Measurements from ENCODE around the gene EPS15. TPM values are rescaled to one million over a fixed set of nuclear protein-coding genes. Genes with fewer than 3 reads are reported as not detected.

Gene EPS15
- total and polyA plus RNA-seq, 9 of the 15 experiments (the other 6 are each of a cell fraction or from before 2014, with no cell fraction given) = 23.1 to 69.0 (median 41.7) TPM

DNA sequence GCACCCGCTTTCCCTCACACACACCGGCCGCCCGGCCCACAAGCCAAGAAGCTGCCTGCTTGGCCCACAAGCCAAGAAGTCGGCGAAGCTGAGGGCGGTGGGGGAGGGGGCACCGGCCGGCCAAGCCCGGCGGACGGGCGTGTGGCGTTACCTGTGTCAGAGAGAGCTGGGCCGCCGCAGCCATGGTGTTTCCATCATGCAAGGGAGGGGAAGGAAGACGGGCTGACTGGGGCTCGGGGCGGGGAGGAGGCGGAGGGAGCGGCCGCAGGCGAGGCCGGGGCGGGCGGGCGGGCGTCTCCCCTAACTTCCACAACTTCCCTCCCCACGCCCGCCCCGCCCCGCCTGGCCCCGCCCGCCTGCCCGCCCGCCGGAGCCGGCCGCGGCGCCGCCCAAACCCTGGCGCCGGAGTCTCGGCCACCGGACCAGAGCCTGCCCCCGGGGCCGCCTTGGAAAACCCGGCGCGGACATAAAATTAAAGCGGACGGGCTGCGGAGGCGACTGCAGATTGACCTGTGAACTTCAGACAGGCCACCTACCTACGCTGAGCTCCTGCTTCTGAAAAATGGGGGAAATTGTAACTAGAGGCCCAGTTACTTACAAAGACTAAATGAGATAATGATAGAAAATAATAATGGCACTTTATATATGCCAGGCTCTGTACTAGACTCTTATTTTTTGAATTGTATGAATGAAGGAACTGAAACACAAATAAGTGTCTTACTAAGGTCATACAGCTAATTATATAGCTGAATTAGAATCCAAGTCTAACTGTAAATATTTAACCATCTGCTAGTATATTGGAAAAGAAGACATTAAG is at the start of gene EPS15 (continued):
- TF ChIP-seq, protein P1, sequence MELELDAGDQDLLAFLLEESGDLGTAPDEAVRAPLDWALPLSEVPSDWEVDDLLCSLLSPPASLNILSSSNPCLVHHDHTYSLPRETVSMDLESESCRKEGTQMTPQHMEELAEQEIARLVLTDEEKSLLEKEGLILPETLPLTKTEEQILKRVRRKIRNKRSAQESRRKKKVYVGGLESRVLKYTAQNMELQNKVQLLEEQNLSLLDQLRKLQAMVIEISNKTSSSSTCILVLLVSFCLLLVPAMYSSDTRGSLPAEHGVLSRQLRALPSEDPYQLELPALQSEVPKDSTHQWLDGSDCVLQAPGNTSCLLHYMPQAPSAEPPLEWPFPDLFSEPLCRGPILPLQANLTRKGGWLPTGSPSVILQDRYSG (tag; conservative IDR thresholded peaks at IDR 0.05; ENCODE audit: low read depth) = no peak
- TF ChIP-seq SPI1 (IDR thresholded peaks at IDR 0.05; ENCODE audit: borderline replicate concordance, low read depth, low read length) (no peak), PML (IDR thresholded peaks at IDR 0.05; ENCODE audit: low read length) (no peak), EGR1 (conservative IDR thresholded peaks at IDR 0.05) (peak; percentile 59), BRF1 (IDR thresholded peaks at IDR 0.05; ENCODE audit: borderline replicate concordance, extremely low read depth, insufficient read length) (no peak), FOXM1 (IDR thresholded peaks at IDR 0.05; ENCODE audit: low read depth) (peak; percentile 83), FOXM1 (CRISPR knock-in tag; IDR thresholded peaks at IDR 0.05; ENCODE audit: low read depth) (0 out of 2 replicates have a peak, but pooled peaks have one; percentile 49), NRF1 (conservative IDR thresholded peaks at IDR 0.05 in 1 of 2, IDR thresholded peaks at IDR 0.05 in 1 of 2) (no peak), TAF15 (IDR thresholded peaks at IDR 0.05; ENCODE audit: low read depth, low read length) (no peak), MAFF (IDR thresholded peaks at IDR 0.05; ENCODE audit: low read length) (no peak), ZNF253 (CRISPR knock-in tag; conservative IDR thresholded peaks at IDR 0.05) (no peak), ETS2 (tag; IDR thresholded peaks at IDR 0.05; ENCODE audit: borderline replicate concordance, poor library complexity, severe bottlenecking) (no peak), MIER1 (IDR thresholded peaks at IDR 0.05; ENCODE audit: low read depth) (0 out of 2 replicates have a peak, but pooled peaks have one; percentile 29), ZBTB17 (CRISPR knock-in tag; IDR thresholded peaks at IDR 0.05) (no peak), ZNF311 (CRISPR knock-in tag; IDR thresholded peaks at IDR 0.05) (0 out of 2 replicates have a peak, but pooled peaks have one; percentile 32), MAZ (CRISPR knock-in tag; conservative IDR thresholded peaks at IDR 0.05 in 1 of 2, IDR thresholded peaks at IDR 0.05 in 1 of 2) (peak; percentile 89 to 92; a peak in 3 of 4 replicates), PCBP1 (IDR thresholded peaks at IDR 0.05; ENCODE audit: low read depth, low read length, poor library complexity, severe bottlenecking) (no peak), ZKSCAN3 (CRISPR knock-in tag; IDR thresholded peaks at IDR 0.05) (no peak)
- TF ChIP-seq, protein P2, sequence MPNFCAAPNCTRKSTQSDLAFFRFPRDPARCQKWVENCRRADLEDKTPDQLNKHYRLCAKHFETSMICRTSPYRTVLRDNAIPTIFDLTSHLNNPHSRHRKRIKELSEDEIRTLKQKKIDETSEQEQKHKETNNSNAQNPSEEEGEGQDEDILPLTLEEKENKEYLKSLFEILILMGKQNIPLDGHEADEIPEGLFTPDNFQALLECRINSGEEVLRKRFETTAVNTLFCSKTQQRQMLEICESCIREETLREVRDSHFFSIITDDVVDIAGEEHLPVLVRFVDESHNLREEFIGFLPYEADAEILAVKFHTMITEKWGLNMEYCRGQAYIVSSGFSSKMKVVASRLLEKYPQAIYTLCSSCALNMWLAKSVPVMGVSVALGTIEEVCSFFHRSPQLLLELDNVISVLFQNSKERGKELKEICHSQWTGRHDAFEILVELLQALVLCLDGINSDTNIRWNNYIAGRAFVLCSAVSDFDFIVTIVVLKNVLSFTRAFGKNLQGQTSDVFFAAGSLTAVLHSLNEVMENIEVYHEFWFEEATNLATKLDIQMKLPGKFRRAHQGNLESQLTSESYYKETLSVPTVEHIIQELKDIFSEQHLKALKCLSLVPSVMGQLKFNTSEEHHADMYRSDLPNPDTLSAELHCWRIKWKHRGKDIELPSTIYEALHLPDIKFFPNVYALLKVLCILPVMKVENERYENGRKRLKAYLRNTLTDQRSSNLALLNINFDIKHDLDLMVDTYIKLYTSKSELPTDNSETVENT (CRISPR knock-in tag; IDR thresholded peaks at IDR 0.05) = peak; percentile 55; the same call in 1 of the 2 replicates

Measured in K562 (cell line).